SK-N-SH (cell line): ENCODE results near the gene MEA1.
A peak's percentile ranks its signal among the peaks of the same experiment; 100 is the strongest.

Experiments
- CHD2 ChIP-seq: fragments of 150-350 bp; IDR thresholded peaks from 2 replicates; pipeline ENCODE4 v1.6.1; 2018; ENCODE audit warnings: low read length; ENCODE audit not compliant: partially characterized antibody
- EP300 ChIP-seq, 2 experiments: IDR thresholded peaks; 2 replicates each; pipeline versions ENCODE4 v1.4.0 to v1.6.1; 2012; ENCODE audit warnings: borderline replicate concordance in 1 of 2, low read depth in 1 of 2, low read length in 1 of 2
- EZH2phosphoT487 ChIP-seq: fragments of 200-600 bp; sonication (generic); IDR thresholded peaks from 2 replicates; pipeline ENCODE4 v1.6.1; 2017; ENCODE audit warnings: low read depth, mixed run types, mild to moderate bottlenecking, antibody characterized with exemption, moderate library complexity, borderline replicate concordance
- FOSL2 ChIP-seq: IDR thresholded peaks from 2 replicates; pipeline ENCODE4 v1.4.0; 2012; ENCODE audit warnings: low read depth, mild to moderate bottlenecking, moderate library complexity, borderline replicate concordance
- GATA2 ChIP-seq: sonication (generic); formaldehyde crosslinking; IDR thresholded peaks from 2 replicates; pipeline ENCODE4 v1.5.0; 2020; ENCODE audit warnings: mild to moderate bottlenecking, missing genetic modification reagents
- RAD21 ChIP-seq: IDR thresholded peaks from 2 replicates; pipeline ENCODE4 v1.6.1; 2012; ENCODE audit warnings: mild to moderate bottlenecking, low read length
- RXRA ChIP-seq: IDR thresholded peaks from 2 replicates; pipeline ENCODE4 v1.4.0; 2012; ENCODE audit warnings: low read depth, mild to moderate bottlenecking, borderline replicate concordance
- SIN3A ChIP-seq: IDR thresholded peaks from 2 replicates; pipeline ENCODE4 v1.6.1; 2012; ENCODE audit warnings: low read depth, mild to moderate bottlenecking, low read length, moderate library complexity, borderline replicate concordance
- TCF12 ChIP-seq: IDR thresholded peaks from 2 replicates; pipeline ENCODE4 v1.4.0; 2012
- TF ChIP-seq, protein P1 (sequence below): fragments of 200-600 bp; sonication (generic); IDR thresholded peaks from 2 replicates; pipeline ENCODE4 v1.6.1; 2017; ENCODE audit warnings: antibody characterized with exemption, mild to moderate bottlenecking, moderate library complexity
- TF ChIP-seq, protein P2 (sequence below): IDR thresholded peaks from 2 replicates; pipeline ENCODE4; 2012
- TF ChIP-seq, protein P3 (sequence below): fragments of 150-350 bp; IDR thresholded peaks from 2 replicates; pipeline ENCODE4 v1.6.1; 2017; ENCODE audit warnings: antibody characterized with exemption, low read length, low read depth, borderline replicate concordance
- TF ChIP-seq, protein P4 (sequence below): IDR thresholded peaks from 2 replicates; pipeline ENCODE4 v1.4.0; 2012; ENCODE audit warnings: low read depth, borderline replicate concordance
- TF ChIP-seq, protein P5 (sequence below): fragments of 150-350 bp; IDR thresholded peaks from 2 replicates; pipeline ENCODE4 v1.6.1; 2016; ENCODE audit warnings: mild to moderate bottlenecking, low read depth, low read length

DNA sequence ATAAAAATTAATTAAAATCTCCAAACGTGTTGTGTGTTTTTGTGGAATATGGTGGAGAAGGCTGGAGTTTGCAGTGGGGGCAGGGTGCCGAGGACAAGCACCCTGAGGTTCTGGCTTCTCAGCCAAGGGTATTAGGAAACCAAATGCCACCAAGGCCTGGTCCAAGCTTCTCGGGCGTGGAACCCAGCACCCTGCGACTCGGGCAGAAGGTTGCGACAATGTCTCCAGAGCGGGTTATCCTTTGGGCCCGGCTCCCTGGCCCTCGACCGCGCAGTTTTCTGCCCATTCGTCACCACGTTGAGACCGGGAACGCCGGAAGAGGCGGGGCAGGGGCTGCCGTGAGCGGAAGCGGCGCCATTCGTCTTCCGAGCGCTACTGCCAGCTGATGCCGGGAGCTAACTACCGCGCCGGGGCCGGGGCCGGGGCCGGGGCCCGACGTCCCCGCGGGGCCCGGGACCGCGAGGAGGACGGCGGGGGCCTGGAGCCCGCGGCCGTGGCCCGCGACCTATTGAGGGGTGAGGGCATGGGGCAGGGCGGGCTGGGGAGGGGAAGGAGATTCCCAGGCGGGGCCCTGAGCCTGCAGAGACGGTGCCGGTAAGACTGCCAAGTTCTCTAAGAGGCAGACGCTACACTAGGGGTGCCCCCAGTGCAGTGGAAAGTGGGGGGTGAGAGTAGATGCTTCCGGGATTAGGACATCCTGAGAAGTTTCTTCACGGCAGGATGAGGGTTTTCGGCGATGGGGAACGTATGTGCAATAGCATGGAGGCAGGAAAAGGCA is 7.7 kb upstream of the MEA1 start, which contains the start of gene RRP36:
- TF ChIP-seq EZH2phosphoT487 (no peak), FOSL2 (no peak), CHD2 (peak; percentile 45), RAD21 (no peak), SIN3A (peak; percentile 79; the same call in 1 of the 2 replicates), EP300 (IDR thresholded peaks at IDR 0.05; ENCODE audit: borderline replicate concordance in 1 of 2, low read depth in 1 of 2, low read length in 1 of 2) (no peak), RXRA (no peak), TCF12 (no peak), GATA2 (CRISPR knock-in tag) (no peak)
- TF ChIP-seq, protein P1, sequence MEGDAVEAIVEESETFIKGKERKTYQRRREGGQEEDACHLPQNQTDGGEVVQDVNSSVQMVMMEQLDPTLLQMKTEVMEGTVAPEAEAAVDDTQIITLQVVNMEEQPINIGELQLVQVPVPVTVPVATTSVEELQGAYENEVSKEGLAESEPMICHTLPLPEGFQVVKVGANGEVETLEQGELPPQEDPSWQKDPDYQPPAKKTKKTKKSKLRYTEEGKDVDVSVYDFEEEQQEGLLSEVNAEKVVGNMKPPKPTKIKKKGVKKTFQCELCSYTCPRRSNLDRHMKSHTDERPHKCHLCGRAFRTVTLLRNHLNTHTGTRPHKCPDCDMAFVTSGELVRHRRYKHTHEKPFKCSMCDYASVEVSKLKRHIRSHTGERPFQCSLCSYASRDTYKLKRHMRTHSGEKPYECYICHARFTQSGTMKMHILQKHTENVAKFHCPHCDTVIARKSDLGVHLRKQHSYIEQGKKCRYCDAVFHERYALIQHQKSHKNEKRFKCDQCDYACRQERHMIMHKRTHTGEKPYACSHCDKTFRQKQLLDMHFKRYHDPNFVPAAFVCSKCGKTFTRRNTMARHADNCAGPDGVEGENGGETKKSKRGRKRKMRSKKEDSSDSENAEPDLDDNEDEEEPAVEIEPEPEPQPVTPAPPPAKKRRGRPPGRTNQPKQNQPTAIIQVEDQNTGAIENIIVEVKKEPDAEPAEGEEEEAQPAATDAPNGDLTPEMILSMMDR = no peak
- TF ChIP-seq, protein P2, sequence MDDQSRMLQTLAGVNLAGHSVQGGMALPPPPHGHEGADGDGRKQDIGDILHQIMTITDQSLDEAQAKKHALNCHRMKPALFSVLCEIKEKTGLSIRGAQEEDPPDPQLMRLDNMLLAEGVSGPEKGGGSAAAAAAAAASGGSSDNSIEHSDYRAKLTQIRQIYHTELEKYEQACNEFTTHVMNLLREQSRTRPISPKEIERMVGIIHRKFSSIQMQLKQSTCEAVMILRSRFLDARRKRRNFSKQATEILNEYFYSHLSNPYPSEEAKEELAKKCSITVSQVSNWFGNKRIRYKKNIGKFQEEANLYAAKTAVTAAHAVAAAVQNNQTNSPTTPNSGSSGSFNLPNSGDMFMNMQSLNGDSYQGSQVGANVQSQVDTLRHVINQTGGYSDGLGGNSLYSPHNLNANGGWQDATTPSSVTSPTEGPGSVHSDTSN = peak; percentile 62
- TF ChIP-seq, protein P3, sequence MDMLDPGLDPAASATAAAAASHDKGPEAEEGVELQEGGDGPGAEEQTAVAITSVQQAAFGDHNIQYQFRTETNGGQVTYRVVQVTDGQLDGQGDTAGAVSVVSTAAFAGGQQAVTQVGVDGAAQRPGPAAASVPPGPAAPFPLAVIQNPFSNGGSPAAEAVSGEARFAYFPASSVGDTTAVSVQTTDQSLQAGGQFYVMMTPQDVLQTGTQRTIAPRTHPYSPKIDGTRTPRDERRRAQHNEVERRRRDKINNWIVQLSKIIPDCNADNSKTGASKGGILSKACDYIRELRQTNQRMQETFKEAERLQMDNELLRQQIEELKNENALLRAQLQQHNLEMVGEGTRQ = no peak
- TF ChIP-seq, protein P4, sequence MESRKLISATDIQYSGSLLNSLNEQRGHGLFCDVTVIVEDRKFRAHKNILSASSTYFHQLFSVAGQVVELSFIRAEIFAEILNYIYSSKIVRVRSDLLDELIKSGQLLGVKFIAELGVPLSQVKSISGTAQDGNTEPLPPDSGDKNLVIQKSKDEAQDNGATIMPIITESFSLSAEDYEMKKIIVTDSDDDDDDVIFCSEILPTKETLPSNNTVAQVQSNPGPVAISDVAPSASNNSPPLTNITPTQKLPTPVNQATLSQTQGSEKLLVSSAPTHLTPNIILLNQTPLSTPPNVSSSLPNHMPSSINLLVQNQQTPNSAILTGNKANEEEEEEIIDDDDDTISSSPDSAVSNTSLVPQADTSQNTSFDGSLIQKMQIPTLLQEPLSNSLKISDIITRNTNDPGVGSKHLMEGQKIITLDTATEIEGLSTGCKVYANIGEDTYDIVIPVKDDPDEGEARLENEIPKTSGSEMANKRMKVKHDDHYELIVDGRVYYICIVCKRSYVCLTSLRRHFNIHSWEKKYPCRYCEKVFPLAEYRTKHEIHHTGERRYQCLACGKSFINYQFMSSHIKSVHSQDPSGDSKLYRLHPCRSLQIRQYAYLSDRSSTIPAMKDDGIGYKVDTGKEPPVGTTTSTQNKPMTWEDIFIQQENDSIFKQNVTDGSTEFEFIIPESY = no peak
- TF ChIP-seq, protein P5, sequence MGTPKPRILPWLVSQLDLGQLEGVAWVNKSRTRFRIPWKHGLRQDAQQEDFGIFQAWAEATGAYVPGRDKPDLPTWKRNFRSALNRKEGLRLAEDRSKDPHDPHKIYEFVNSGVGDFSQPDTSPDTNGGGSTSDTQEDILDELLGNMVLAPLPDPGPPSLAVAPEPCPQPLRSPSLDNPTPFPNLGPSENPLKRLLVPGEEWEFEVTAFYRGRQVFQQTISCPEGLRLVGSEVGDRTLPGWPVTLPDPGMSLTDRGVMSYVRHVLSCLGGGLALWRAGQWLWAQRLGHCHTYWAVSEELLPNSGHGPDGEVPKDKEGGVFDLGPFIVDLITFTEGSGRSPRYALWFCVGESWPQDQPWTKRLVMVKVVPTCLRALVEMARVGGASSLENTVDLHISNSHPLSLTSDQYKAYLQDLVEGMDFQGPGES = no peak
